Bladder microvascular endothelial cell (primary cell): Measurements from ENCODE around the gene ROPN1. TPM values are rescaled to one million over a fixed set of nuclear protein-coding genes. Genes with fewer than 3 reads are reported as not detected.

Experiments used
- total RNA-seq: library from RNA; depleted of rRNA; stranded (reverse); fragments of >200 nt; gene quantifications from 2 replicates; pipeline ENCODE4 v1.2.3, GENCODE V29; 2014

The ROPN1 gene
- not detected in 2 replicates for total RNA-seq

DNA sequence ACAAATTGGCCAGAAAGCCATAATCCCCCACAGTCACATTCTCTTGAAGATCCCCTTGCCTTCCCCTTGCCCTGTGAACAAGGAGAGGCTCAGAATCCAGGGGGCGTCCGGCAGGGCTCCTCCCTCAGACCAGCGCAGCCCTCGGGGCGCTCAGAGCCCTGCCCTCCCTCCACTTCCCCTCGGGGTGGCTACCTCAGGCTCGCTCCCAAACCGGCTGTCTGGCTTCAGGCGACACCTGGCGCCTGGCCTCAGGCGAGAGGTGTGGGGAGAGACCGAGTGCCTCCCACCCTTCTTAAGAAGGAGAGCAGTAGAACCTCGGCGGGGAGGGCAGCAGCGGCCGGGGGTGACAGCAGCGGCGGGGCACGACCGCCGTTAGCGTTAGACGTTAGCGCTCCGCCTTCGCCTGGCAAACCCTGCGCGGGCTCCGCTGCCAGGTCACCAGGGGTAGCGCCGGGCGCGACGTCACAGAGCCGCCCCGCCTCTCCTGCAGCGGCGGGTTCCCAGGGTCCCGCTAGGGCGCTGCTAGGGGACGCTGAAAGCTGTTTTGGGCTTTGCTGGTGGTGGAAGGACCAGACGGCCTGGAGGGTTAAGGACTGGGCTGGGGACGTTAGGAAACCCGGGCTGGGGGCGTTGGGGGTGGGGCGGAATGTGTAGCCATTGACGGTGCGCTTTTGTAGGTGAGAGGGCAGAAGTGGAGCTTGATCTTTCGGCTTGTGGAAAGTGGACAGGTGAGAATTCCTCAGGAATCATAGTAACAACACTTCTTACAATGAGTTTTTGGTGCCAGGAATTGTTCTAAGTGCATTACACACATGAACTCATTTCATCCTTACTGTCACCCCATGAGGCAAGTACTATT is at the start of gene ROPN1:
Gene ROPN1, minus strand, starts transcription at position 395 of the 859 bp plus-strand sequence. CDS start 11,643 bp downstream, outside the sequence.

DNA sequence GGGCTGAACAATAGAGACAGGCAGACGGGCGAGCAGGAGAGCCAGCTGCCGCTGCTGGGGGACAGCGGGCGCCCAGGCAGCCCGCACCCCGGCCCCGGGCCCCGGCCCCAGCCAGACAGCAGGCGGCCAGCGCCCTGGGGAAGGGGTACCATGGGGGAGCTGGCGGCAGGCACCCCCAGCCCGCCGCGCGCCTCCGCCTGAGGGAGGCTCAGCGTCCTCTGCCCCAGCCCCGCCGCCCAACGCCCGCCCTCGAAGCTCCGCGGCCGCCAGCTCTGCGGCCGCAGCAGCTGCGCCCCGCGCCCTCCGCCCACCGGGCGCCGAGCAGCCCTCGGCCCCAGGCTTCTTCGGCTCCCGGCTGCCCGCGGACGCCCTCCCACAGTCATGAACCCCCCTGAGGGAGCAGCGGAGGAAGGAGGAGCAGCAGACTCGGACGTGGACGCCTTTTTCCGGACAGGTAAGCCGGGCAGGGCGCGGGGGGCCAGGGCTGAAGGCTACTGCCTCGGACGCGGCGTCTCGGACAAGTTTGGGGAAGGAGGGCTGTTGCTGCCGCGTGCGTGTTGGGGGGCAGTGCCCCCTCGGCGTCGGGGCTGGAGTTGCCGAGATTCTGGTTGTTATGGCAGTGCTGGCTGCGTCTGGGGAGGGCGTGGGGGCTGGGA is 41.6 kb upstream of the ROPN1 start, which contains the start of gene KALRN:
Gene KALRN, plus strand, starts transcription at position 10 of the 656 bp plus-strand sequence.

DNA sequence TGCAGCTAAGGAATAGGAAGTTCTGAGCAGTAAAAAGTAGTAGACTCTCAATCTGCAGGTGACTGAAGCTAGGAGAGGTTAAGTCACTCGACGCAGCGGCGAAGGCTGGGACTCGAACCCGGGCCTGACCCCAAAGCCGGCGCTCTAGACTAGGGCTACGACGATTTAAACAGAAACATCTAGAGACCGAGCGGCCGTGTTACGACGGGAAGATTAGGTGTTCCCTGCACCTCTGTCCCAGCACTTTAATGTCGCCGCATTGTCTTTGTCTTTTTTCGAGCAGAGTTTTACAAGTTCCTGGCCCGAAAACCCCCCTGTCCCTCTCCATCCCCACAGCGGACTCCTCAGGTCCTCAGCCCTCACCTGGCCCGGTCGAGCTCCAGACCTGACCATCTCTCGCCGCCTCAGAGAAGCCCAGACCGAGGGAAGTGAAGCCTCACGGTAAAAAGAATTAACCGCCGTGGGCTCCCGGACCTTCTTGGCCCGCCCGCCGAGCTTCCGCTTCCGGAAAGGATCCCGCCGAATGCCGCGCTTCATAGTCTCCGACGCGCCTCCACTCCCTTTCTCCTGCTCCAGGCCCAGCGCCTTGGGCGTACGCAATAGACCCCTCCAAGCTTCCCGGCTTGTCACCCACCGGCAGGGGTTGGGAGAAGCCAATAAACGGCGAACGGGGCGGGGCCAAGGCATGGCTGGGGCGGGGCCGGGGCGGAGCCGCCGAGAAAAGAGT is 31.0 kb downstream of the ROPN1 start, which contains the start of gene CCDC14:
Gene CCDC14, minus strand, starts transcription at position 449 of the 727 bp plus-strand sequence. Its CDS starts 56 bp downstream, at position 393.

Other genes starting within 250 kb of the ROPN1 start
- 125 and 127 TPM in 2 replicates for gene MYLK, start 107.8 kb downstream of the ROPN1 start, total RNA-seq
- gene CCDC14, start 30.9 kb downstream of the ROPN1 start, total RNA-seq = 17.3 and 26.2 TPM in 2 replicates
- gene KALRN, start 41.2 kb upstream of the ROPN1 start, total RNA-seq = 17.2 and 169 TPM in 2 replicates